Right kidney (tissue), 1 donor: Measurements from ENCODE around the gene ASF1B.
A peak's percentile ranks its signal among the peaks of the same experiment; 100 is the strongest.

Experiments used
- DNase-seq: peaks from one replicate; pipeline ENCODE4 v3.0.0-alpha.2; 2016

The ASF1B gene

DNA sequence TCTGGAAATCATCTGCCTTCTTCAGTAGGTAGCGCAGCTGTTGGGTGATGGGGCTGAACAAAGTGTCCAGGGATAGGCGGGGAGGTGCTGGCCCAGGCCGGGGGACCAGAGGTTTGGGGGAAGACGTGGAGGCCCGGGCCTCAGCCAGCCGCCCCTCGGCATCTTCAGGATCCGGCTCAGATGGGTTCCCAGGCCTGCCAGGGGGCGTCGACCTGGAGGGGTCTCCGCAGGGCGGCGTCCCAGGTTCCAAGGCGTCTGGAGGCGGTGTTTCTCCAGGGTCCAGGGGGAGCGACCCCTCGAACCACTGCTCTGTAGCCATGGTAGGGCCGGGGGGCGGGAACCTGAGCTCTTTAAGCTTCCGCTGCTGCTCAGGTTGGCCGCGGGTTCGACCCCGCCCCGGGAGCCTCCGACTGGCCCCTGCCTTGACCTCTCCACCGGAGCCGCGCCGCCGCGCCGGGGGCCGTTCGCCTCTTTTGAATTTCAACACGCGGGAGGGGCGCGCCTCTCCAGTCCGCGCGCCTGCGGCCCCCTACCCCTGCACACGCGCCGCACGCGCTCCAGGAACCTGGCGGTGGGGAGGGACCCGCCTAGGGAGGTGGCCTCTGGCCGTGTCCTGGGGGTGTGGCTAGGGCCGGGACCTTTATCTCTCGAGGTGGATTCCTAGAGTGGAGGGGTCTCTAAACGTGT, 50.9 kb downstream of the ASF1B start, which contains the start of gene C19orf67:
C19orf67 (minus strand) TSS at position 475 of the 687 bp plus-strand sequence; CDS start at position 319, 156 bp downstream.
- DNase-seq = no peak

DNA sequence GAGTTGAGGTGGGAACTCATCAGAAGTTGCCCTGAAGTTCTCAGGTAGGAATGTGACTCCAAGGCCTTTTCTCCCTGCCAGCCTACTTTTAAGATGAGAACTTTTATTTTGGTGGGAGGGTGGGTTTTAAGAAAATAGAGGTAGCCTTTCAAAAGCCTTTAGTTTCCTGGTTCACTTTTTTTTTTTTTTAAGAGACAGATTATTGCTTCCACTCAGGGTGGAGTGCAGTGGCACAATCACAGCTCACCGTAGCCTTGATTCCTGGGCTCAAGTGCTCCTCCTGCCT, 53.8 kb downstream of the ASF1B start:
- DNase-seq = no peak

- no peak for DNase-seq
These were observed 54.4 kb downstream of the ASF1B start for GRCh38 chr19:14081797-14082674.

- peak; percentile 95 for DNase-seq
These were observed 55.2 kb downstream of the ASF1B start for GRCh38 chr19:14080887-14081796.

DNA sequence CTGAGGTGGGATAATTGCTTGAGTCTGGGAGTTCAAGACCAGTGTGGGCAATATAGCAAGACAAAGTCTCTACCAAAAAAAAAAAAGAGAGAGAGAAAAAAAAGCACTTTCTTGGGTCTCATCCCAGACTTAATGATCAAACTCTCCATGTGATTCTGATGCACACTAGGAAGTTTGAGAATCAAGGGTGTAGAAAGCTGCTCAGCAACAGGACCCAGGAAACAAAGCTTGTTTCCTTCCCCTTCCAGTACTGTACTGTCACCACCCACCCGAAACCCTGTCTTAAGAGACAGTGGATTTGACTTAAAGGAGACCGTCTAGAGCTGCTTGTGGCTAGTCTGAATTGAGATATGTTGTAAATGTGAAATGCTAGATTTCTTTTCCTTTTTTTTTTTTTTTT, 58.0 kb downstream of the ASF1B start:
- no peak for DNase-seq

DNA sequence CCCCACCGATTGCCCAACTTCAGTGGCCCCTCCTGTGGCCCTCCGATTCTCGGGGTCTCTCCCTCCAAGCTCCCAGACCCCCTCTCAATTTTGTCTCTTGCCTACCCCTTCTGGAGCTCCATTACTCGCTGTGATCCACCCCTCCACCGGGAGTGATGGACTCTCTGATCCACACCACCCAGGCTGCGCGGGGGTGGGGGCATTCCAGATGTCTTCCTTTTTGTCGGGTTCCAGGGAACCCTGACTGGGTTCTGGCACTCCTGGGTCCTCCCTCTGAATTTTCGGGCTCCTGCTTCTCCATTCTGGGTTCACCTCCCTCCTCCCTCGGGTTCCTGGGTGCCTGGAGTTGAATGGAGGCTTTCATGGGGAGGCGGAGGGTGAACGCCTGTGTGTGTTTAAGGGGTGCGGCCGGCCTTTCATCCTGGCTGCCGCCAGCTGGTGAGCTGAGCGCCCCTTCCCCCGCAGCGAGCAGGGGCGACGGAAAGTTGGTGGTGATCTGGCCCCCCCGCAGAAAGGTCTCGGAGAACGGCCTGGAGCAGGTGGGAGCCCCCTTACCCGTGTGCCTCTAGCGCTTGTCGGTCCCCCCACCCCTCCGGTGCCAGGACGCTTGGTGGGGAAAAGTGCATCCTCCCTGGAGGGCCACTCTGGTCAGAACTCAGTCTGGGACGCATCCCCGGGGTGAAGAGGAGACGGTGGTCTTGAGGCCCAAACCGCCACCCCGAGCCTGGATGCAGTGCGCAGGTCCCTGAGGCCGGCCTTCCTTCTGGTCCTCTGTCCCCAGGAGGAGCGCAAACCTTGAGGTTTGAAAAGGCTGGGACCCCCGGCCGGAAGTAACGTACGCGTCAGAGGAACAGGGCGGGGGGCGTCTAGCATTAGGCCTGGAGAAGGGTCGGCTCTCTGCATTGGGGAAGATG, 62.2 kb downstream of the ASF1B start:
- peak; percentile 62 for DNase-seq

DNA sequence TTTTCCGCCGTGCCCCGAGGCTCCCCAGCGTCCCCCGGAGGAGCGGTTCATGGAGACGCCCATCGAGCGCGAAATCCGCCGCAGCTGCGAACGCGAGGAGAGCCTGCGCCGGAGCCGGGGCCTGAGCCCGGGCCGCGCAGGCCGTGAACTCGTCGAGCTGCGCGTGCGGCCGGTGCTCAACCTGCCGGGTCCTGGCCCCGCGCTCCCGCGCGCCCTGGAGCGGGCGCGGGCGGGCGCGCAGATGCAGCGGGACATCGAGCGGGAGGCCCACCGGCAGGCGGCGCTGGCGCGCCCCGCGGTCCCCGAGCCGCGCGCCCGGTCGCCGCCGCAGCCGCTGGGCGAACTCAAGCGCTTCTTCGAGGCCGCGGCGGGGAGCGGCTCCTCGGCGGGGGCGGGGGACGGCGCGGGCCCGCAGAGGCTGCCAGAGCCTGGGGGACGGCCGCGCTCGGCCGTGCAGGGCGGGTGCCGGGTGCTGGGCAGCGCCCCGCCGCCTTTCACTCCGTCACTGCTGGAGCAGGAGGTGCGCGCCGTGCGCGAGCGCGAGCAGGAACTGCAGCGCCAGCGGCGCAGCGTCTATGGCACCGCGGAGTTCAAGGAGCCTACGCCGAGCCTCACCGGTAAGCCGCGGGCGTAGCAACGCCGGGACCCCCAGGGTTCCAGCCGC, 63.0 kb downstream of the ASF1B start:
- DNase-seq = peak; percentile 86

- DNase-seq = peak; percentile 83
These were observed 63.7 kb downstream of the ASF1B start, which contains the start of gene MISP3 for GRCh38 chr19:14072535-14073260. Gene MISP3 (plus strand): TSS chr19:14072786. CDS start chr19:14073310, 524 bp downstream.

DNA sequence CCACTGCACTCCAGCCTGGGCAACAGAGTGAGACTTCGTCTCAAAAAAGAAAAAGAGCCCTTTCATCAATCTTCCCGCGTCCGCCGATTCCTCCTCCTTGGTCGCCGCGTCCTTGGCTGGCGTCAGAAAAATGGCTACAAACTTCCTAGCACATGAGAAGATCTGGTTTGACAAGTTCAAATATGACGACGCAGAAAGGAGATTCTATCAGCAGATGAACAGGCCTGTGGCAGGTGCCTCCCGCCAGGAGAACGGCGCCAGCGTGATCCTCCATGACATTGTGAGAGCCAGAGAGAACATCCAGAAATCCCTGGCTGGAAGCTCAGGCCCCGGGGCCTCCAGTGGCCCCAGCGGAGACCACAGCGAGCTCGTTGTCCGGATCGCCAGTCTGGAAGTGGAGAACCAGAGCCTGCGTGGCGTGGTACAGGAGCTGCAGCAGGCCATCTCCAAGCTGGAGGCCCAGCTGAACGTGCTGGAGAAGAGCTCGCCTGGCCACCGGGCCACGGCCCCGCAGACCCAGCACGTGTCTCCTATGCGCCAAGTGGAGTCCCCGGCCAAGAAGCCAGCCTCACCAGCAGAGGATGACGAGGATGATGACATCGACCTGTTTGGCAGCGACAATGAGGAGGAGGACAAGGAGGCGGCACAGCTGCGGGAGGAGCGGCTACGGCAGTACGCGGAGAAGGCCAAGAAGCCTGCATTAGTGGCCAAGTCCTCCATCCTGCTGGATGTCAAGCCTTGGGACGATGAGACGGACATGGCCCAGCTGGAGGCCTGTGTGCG, 65.9 kb downstream of the ASF1B start:
- no peak for DNase-seq
